ENCODE measurements around the gene ICE2.
A peak's percentile ranks its signal among the peaks of the same experiment; 100 is the strongest.

Gene ICE2

DNA sequence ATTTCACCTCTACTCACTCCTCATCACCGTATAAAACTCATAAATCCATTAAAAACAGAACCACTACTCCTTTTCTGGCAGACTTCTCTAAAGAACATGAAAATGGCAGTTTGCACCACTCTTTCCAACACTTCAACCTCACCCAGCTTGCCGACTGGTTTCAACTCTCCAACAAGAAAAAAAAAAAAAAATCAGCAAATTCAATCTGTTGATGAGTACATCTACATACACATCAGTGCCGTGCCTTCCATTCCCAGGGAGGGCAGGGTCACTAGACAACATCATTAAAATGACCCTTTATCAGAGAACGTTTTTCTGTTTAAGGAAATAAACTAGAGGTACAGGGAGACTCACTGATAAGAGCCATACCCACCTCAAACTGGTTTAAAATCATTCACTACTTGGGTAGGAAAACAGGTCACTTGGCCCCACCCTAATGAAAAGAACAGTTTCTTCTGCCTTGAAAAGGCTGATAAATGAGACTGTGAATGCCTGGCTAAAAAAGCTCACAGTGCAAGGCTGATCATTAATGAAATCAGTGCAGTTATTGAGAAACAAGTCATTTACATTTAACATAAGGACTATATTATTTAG, 87.1 kb downstream of the ICE2 start:
- Histone ChIP-seq H2AFZ (no peak overlapping the region), H3K4me1 (peaks cover 13% of the 10 kb centered on the region), H3K4me3 (ENCODE audit: low read depth, low read length) (no peak overlapping the region), H3K27ac (no peak overlapping the region), H3K36me3 (ENCODE audit: control insufficient read depth, insufficient read depth, low read length) (no peaks in the 10 kb centered on the region), H3K79me2 (peaks cover 13% of the 10 kb centered on the region), H3K27me3 (ENCODE audit: control insufficient read depth, insufficient read depth, low read length) (no peaks in the 10 kb centered on the region), H3K4me2 (ENCODE audit: low read length) (no peak overlapping the region), H3K9ac (no peak overlapping the region), H3K9me3 (ENCODE audit: control insufficient read depth, low read length) (no peaks in the 10 kb centered on the region)
- TF ChIP-seq, protein P1, sequence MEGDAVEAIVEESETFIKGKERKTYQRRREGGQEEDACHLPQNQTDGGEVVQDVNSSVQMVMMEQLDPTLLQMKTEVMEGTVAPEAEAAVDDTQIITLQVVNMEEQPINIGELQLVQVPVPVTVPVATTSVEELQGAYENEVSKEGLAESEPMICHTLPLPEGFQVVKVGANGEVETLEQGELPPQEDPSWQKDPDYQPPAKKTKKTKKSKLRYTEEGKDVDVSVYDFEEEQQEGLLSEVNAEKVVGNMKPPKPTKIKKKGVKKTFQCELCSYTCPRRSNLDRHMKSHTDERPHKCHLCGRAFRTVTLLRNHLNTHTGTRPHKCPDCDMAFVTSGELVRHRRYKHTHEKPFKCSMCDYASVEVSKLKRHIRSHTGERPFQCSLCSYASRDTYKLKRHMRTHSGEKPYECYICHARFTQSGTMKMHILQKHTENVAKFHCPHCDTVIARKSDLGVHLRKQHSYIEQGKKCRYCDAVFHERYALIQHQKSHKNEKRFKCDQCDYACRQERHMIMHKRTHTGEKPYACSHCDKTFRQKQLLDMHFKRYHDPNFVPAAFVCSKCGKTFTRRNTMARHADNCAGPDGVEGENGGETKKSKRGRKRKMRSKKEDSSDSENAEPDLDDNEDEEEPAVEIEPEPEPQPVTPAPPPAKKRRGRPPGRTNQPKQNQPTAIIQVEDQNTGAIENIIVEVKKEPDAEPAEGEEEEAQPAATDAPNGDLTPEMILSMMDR (IDR thresholded peaks at IDR 0.05) = no peak

DNA sequence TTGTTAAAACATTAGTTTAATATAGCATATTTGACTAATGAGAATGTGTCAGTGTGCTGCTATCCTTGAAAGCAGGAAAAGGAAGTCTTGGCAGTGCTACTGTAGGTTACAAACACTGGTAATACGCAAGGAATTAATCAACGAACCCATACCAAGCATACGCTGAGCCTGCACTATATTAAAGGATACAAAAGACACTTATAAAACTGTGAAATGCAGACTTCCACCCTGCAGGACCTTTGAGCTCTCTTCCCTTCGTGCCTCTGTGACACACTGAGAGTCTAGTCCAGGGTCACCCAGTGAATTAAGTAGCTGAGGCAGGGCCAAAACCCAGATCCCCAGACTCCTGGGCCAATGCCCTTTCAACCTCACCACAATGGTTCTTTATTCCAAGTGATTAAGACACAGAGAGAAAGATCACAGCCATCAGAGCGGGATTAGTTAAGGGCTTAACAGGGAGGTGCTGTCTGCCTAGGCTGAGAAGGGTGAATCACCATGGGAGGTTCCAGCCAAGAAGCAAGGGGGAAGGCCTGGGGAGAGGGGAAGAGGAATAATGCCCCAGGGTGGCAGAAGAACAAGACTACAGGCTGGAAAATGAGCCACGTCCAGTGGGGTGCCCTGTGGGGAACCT, 88.0 kb downstream of the ICE2 start:
- Histone ChIP-seq H3K4me2 (ENCODE audit: low read length) (no peak overlapping the region), H2AFZ (no peak overlapping the region), H3K9ac (no peak overlapping the region), H3K27ac (no peak overlapping the region), H3K27me3 (ENCODE audit: control insufficient read depth, insufficient read depth, low read length) (no peaks in the 10 kb centered on the region), H3K4me1 (peaks cover 13% of the 10 kb centered on the region), H3K4me3 (ENCODE audit: low read depth, low read length) (no peak overlapping the region), H3K9me3 (ENCODE audit: control insufficient read depth, low read length) (no peaks in the 10 kb centered on the region), H3K36me3 (ENCODE audit: control insufficient read depth, insufficient read depth, low read length) (no peaks in the 10 kb centered on the region), H3K79me2 (peaks cover 15% of the 10 kb centered on the region)
- TF ChIP-seq, protein P1 (IDR thresholded peaks at IDR 0.05) = no peak

DNA sequence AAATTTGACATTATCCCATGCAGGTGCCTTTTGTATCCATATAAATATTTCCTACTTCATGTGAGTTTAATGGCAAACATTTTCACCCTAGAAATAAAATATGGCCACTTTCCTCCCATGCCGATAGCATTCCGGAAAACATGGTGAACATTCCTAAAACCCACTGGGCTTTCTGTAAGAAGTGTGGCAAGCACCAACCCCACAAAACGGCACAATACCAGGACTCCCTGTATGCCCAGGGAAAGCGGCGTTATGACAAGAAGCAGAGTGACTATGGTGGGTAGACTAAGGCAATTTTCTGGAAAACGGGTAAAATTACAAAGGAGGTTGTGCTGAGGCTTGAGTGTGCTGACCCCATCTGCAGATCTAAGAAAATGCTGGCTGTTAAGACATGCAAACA, 88.7 kb downstream of the ICE2 start:
- Histone ChIP-seq H3K9ac (no peak overlapping the region), H2AFZ (no peak overlapping the region), H3K27me3 (ENCODE audit: control insufficient read depth, insufficient read depth, low read length) (no peaks in the 10 kb centered on the region), H3K27ac (no peak overlapping the region), H3K4me3 (ENCODE audit: low read depth, low read length) (no peak overlapping the region), H3K4me1 (peaks cover 13% of the 10 kb centered on the region), H3K36me3 (ENCODE audit: control insufficient read depth, insufficient read depth, low read length) (no peaks in the 10 kb centered on the region), H3K9me3 (ENCODE audit: control insufficient read depth, low read length) (no peaks in the 10 kb centered on the region), H3K4me2 (ENCODE audit: low read length) (no peak overlapping the region), H3K79me2 (peaks cover 15% of the 10 kb centered on the region)
- TF ChIP-seq, protein P1 (IDR thresholded peaks at IDR 0.05) = no peak

DNA sequence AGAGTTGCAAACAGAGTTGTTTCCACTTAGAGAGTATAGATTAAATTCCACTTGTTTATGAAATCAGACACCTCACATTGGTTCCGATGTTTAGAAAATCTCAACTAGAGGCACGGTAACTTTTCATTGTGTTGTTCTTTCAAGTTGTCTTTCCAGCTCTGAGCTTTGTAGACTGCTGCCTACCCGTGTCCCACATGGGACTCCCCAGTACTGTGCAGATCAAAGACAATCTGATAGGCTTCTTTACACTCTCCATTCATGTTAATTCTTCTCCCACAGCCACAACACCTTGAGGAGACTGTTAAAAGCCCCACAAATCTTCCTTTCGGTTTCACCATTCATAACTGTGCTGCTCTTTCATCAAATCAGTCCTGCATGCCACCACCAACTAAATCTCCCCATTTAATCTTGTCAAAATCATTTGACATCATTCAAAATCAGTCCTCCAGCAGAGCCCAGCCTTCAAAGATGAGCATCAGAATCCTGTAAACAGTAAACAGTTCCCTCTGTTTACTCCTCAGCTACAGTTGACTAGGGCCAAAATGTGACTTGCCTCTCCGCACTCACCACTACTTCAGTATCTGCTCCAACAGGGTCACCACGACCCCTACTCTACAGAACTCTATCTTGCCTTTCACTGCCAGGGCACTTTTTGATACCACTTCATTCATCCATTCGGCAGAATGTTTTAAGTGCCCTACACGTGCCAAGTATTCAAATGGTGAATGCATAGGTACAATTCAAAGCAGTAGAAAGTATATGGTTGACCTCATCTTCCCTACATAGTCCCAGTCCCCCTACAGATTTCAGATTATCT, 89.5 kb downstream of the ICE2 start:
- peak overlapping the region; percentile 24 for H3K27ac ChIP-seq
- no peak overlapping the region for H3K4me3 ChIP-seq (ENCODE audit: low read depth, low read length)
- peaks cover 13% of the 10 kb centered on the region for H3K4me1 ChIP-seq

More for the DNA sequence above, 89.5 kb downstream of the ICE2 start:
- no peaks in the 10 kb centered on the region for H3K9me3 ChIP-seq (ENCODE audit: control insufficient read depth, low read length)
- no peak overlapping the region for H2AFZ ChIP-seq
- H3K36me3 ChIP-seq (ENCODE audit: control insufficient read depth, insufficient read depth, low read length) = no peaks in the 10 kb centered on the region
- peaks cover 15% of the 10 kb centered on the region for H3K79me2 ChIP-seq
- TF ChIP-seq, protein P1 (IDR thresholded peaks at IDR 0.05) = no peak
- H3K27me3 ChIP-seq (ENCODE audit: control insufficient read depth, insufficient read depth, low read length) = no peaks in the 10 kb centered on the region
- no peak overlapping the region for H3K9ac ChIP-seq
- H3K4me2 ChIP-seq (ENCODE audit: low read length) = peak overlapping the region; percentile 57
